Activated CD4-positive, alpha-beta T cell treated with anti-CD3 and anti-CD28 coated beads for 4 hours (primary cell): ENCODE results near the gene TYRP1.

ENCODE experiments used
- DNase-seq, 2 donors: peaks; one replicate each; pipeline ENCODE4 v3.0.0-alpha.2; 2020

The TYRP1 gene

DNA sequence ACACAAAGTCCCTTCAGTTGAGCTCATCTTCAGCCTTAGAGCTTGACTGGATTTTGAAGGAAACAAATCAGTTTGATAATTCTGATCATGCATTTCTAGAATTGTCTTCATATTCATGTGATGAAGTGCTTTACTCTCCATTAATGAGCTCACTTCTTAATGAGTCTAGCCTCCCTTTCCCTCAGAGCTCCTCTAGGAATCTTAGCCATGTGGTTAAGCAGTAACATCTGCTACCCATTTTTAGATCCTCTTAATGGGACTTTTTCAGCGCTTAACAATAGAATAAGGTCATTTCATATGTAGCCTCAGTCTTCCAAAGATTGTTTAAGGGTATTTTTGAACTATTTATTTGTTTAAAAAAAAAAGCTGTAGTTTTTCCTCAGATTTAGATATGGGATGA lies 44.7 kb downstream of the TYRP1 start:
- no peak for DNase-seq

DNA sequence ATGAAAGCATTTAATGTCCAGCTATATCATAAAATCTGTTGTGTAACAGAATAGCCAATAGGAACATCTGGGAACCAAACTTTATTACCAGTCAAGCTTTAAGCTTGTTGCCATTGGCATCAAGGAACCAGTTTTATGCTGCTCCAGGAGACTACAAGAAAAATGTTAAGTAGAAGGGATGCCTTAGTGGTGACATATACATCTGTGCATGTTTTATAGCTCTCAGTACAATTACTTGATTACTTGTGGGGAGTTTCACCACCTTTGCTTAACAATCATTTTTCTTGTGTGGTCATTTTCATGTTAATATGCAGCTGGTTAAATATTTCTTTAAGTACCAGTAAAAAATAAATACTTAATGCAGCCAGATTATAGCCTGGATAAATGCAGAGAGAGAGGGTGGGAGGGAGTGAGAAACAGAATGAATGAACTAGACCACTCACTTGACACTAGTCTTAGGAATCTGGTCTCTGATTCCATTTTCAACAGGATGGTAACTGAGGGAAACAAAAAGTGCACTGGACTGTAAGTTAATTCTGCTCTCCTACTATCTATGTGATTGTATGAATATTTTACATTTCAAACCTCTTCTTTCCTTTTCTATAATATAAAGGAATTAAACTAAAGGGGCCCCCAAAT lies 45.9 kb downstream of the TYRP1 start:
- DNase-seq, result no peak

DNA sequence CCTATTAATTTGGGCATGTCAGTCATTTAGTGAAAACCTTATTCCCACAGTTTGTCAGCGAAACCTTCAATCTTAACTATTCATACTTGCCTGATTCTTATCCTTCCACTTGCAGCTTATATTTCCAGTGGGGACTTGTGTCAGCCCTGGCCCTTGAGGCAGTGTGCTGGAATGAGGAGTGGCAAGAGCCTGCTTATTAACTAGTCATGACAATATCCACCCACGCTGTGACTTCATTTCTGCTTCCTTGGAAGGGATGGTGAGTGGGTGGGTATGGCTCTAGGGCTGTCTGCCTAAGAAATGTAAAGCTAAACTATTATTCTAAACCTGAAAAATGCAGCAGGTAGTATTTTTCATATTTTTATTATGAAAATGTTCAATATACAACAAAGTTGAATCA lies 47.7 kb downstream of the TYRP1 start:
- no peak for DNase-seq

DNA sequence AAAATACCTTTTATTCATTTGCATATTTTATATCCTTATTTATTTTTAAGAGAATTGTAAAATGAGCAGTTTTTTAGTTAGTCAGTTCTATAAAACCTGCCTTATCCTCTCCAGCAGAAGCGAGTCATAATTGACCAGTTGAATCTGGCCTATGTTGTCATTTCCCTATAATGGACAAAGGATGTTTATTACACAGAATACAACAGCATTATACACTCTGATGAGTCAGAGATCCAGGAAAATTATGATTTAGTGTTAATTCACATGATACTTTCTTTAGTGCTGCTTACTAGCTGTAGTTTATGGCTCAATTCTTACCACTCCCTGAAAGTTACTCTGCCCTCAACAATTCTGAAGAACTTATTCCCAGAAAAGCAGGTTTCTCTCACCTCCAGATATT lies 54.8 kb downstream of the TYRP1 start:
- no peak for DNase-seq

DNA sequence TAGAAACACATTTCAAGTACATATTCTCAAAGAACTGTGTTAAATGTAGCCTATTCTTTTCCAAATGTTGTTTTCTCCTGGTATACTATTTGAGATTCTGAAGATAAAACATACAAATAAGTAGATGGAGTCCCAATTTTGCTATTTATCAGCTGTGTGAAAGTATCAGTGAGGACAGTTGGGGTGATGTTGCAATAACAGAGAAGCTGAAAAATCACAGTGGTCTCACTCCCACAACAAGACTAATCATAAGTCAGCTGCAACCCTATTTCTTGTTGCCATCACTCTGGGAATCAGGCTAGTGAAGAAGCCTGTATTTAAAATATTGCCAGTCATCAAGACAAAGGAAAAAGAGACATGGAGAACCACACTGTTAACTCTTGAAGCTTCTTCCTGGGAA lies 55.8 kb downstream of the TYRP1 start:
- DNase-seq, result no peak

DNA sequence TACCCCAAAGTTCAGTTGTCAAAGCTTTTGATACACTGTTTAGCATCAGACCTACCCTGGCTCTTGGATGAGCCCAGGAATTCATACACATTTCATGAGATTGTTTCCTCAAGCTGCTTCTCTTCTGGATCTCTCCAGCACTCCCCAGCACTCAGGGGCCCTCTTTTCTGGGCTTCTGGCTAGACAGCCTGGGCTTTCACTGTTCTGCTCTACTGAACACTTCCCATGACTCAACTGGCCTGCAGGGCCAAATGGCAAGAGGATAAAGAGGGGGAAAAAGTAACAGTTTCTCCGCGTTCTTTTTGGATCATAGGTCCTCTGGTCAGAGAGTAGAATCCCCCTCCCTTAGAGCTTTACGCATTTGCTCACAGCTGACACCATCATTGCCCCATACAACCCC lies 60.7 kb downstream of the TYRP1 start:
- no peak for DNase-seq

DNA sequence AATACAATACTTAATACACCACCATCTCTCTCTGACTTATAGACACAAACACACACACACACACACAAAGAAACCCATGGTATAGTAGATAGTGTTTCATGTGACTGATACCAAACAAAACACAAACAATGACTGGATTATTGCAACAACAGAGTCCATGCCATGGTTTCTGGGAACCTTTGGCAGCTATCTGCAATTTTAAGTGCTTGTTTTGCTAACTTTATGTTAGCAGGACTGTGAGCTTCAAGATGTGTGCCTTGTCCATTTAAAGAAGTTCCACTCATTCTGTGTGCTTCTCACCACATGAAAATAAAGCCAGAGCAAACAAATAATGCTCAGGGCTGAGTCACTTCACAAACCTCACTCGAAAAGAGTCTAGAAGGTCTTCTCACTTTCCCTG lies 66.6 kb downstream of the TYRP1 start:
- no peak for DNase-seq
